OCI-LY3 (cell line): ENCODE measurements around the gene DPP6.

ENCODE experiments used
- CTCF ChIP-seq: fragments of 200-600, 300-600 bp; sonication (generic); IDR thresholded peaks from 2 replicates; pipeline ENCODE4 v1.5.1; 2014; ENCODE audit warnings: antibody characterized with exemption, low read length, low read depth
- EZH2phosphoT487 ChIP-seq: fragments of 200-600 bp; shearing (Covaris generic); IDR thresholded peaks from 2 replicates; pipeline ENCODE4 v1.6.1; 2018; ENCODE audit warnings: antibody characterized with exemption, mixed run types, low read depth

GRCh38 chr7:154200241-154200640 is 148.0 kb downstream of the DPP6 start:
- TF ChIP-seq CTCF (no peak), EZH2phosphoT487 (no peak)
